ENCODE data around the gene TCL1A.

DNA sequence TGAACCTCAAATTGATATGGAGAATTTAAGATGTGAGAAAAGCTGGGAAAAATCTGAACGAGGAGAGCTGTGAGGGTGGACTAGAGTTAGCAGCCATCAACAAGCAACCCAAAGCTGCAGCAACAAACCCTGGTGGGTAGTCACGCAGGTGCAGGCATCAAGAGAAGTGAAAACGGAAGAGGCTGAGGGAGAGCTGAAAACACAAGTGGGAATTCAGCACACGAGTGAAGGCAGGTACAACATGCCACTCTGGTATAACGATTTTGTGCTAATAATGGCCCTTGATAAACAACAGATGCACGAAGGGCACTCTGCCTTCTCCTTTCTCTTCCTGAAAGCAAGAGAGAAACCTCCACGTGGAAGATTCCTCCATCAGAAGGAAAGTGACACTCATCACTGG is 16.2 kb downstream of the TCL1A start:
- TF ChIP-seq, protein P1, sequence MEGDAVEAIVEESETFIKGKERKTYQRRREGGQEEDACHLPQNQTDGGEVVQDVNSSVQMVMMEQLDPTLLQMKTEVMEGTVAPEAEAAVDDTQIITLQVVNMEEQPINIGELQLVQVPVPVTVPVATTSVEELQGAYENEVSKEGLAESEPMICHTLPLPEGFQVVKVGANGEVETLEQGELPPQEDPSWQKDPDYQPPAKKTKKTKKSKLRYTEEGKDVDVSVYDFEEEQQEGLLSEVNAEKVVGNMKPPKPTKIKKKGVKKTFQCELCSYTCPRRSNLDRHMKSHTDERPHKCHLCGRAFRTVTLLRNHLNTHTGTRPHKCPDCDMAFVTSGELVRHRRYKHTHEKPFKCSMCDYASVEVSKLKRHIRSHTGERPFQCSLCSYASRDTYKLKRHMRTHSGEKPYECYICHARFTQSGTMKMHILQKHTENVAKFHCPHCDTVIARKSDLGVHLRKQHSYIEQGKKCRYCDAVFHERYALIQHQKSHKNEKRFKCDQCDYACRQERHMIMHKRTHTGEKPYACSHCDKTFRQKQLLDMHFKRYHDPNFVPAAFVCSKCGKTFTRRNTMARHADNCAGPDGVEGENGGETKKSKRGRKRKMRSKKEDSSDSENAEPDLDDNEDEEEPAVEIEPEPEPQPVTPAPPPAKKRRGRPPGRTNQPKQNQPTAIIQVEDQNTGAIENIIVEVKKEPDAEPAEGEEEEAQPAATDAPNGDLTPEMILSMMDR (IDR thresholded peaks at IDR 0.05) = no peak
- no peak for TF ChIP-seq POLR2A (IDR thresholded peaks at IDR 0.05; ENCODE audit: low read depth)

All from esophagus muscularis mucosa (tissue), 3 donors.